Medulla oblongata (tissue), 1 donor: ENCODE measurements around the gene LDLRAD3.
"Not testable (repeated sequence)": the region's sequence is repeated elsewhere in the genome, so short reads cannot be mapped to it uniquely, and the experiment has no call there.

ENCODE experiments used
- DNase-seq: peaks from one replicate; pipeline ENCODE4 v3.0.0-alpha.2; 2015; ENCODE audit errors: extremely low spot score

Gene LDLRAD3

GRCh38 chr11:36019005-36019596, 75.2 kb downstream of the LDLRAD3 start:
- no peak for DNase-seq

DNA sequence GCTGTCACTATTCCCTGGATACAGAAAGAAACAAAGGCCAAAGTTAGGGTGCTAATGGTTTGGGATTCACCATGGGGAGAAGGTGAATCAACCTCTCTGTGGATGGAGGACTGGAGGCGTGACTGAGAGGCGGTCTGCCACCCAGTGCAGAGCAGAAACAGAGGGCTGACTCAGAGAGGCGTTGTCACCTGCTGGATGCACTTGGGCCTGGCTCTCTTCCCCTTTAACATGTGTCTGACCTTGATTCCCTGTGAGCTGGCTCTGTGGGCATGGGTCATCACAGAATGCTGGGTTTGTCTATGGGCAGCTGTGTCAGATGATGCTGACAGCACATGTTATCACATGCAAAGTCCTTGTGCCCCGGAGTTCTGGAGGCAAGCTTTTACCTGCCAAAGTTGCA, 75.9 kb downstream of the LDLRAD3 start:
- DNase-seq, result no peak

DNA sequence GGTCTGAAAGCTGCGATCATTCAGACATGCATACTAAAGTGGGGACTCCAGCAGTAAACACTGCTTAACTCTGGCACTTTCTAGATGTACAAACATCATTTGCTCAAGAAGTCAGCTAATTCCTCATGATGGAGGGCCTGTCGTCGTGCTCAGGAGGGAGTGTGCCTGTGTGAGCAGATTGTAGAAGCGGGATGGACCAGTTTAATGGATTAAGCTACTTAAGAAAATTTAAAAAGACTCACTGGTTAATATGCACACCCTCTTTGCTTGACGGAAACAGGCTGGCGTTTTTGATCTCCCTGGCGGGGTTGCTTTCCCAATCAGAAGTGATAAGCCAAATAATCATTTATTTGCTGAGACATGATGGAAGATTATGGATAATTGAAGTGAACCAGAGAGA, 79.0 kb downstream of the LDLRAD3 start:
- no peak for DNase-seq

DNA sequence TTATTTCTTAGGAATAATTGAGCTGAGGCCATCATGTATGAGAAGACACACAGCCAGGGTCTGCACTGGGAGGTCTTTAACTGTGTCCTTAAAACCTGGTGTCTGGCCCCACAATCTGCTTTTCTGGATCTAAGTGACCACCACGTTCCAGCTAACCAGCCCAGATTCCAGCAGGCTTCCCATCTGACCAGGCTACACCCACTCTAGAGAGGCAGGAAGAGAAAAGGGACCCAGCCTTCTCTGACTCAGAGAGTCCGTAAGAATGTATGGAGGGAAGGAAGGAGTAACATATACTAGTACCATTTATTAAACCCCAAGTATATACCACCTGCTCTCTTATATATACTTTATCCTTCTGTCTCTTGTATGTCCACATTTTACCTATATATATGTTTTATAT, 80.1 kb downstream of the LDLRAD3 start:
- no peak for DNase-seq

GRCh38 chr11:36024716-36025115, 80.9 kb downstream of the LDLRAD3 start:
- DNase-seq, result no peak

DNA sequence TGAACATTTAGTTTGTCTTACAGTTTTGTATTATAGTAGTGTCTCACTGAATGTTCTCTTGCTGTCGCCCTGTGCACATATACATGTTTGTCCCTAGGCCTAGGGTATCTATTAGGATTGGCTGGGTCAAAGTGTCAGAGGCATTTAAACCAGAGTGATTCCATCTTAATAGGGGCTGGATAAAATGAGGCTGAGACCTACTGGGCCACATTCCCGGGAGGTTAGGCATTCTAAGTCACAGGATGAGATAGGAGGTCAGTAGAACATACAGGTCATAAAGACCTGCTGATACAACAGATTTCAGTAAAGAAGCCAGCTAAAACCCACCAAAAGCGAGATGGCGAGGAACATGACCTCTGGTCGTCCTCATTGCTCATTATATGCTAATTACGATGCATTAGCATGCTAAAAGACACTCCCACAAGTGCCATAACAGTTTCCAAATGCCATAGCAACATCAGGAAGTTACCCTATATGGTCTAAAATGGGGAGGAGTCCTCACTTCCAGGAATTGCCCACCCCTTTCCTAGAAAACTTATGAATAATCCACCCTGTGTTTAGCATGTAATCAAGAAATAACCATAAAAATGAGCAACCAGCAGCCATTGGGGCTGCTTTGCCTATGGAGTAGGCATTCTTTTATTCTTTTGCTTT, 82.6 kb downstream of the LDLRAD3 start:
- DNase-seq, result no peak

DNA sequence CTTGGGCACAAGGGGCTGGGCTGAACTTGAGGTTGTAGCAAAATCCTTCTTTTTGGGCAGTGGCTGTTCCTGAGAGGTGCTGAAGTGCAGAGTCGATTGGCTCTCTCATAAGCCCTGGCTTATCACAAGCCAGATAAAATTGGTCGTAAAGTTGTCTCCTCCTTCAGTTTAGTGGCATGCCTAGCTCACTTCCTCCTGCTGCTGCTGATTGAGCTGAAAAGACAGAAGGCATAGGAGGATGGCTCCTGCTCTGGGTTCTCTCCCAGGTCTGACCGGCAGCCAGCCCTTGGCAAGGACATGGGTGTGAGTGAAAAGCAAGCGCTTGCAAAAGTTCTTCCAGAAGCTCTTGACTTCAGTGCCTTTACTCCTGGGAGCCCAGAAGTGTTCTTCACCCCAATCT, 83.9 kb downstream of the LDLRAD3 start:
- no peak for DNase-seq

DNA sequence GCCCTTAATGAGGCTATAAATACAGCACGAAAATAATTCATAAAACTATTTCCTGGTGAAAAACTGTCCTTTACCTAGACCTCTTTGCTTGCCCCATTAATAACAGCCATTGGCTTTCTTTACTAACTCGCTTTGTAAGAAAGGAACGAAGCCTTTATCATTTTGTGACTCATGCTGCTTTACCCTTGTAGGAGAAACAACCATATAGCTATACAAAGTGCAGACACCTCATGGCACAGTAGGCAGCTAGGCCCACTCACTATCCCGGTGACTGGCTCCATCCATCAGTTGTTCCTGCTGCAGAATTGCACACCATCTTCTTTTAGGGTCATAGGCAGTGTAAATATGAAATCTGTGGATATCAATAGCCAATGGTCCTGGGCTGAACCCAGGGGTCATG, 85.8 kb downstream of the LDLRAD3 start:
- DNase-seq, result no peak

DNA sequence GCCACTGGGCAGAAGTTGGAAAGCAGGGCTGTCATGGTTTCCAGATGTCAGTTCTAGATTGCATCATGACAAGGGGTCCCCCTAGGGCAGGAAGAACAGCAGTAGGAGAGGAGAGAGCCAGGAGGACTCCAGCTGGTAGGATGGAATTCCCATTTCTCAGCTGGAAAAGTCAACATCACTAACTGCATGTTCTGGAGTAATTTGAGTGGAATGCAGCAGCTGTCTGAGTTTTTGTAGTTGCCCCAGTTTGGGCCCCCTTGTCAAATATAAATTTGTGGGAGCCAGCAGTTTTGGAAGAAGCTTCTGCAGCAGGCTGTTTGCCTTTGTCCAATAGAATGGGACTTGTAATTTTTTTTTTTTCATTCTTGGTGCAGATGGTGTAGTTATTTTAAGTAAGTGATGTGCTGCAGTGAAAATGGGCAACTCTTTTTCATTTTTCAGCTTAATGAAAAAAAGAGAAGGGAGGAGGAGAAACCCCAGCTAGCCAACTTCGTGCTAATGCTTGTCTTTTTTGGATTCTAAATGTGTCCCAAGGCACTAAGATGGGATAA, 86.9 kb downstream of the LDLRAD3 start:
- no peak for DNase-seq

- no peak for DNase-seq
Measured at GRCh38 chr11:36033082-36033751, 89.4 kb downstream of the LDLRAD3 start.

GRCh38 chr11:36033936-36034335, 90.1 kb downstream of the LDLRAD3 start:
- no peak for DNase-seq

DNA sequence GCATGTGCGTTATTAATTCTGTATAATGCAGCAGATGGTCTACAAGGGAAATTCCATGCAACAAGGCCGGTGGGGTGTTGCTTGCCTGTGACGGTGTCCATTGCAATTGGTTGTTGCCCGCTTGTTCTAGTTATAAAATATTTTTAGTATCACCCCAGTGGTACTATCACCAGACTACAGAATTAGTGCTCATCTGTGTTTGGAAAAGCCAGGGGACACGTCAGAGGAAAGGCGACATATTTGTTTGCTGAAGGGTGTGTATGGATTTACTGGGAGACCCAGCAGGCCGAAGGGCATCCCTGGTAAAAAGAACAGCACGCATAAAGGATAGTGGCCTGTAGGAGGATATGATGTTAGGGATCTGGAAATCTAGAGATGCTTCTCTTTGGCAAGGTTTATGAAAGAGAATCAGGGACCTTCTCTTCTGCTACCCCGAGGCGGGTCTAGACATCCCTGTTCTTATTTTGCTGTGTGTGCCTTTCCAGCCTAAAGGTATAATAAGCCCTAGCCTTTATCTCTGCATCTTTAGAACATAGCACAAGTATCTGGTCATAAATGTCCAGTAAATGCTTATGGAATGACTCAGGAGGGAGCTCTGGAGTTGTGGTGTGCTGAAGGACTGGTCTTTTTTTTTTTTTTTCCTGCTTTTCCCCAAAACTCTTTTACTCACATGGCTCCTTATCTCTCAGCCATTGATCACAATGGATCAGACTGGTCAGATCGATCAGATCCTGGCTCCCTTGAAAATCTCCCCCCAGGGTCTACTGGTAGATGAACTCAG, 90.9 kb downstream of the LDLRAD3 start:
- no peak for DNase-seq

DNA sequence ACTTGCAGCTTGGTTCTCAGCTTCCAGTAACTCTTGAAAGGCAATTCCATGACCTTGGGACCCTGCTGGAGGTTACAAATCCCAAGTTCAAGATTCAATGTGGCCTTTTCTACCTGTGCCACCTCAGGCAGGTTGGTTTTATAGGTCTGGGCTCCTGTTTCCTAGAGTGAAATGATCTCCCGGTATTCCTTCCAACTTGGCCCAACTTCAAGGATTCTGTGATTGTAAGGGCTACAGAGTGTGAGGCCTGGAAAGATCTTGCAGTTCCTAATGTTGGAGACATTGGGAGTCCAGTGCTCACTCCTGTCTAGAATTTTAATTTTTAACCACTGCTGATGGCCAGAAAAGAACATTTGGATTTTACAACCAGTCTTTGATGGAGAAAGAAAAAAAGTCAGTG, 91.6 kb downstream of the LDLRAD3 start:
- no peak for DNase-seq

GRCh38 chr11:36035999-36036398, 92.1 kb downstream of the LDLRAD3 start:
- DNase-seq, result no peak

DNA sequence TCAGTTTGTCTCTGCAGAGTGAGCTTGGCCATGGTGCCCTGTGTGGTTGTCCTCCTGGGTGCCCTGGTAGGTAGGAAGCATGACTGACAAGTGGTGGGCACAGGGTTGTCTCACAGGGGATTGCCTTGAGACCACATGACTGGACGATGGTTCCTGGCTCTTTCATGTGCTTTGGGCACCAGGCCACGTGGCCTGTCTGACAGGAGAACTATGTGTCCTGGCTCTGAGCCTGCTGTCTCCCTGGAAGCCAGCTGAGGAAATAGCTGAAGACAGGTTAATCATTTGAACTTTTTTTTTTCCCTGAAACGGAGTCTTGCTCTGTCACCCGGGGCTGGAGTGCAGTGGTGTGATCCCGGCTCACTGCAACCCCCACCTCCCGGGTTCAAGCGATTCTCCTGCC, 93.2 kb downstream of the LDLRAD3 start:
- DNase-seq, result no peak

GRCh38 chr11:36038541-36038940, 94.7 kb downstream of the LDLRAD3 start:
- DNase-seq, result no peak

GRCh38 chr11:36039471-36039870, 95.6 kb downstream of the LDLRAD3 start:
- no peak for DNase-seq

GRCh38 chr11:36041988-36042611, 98.2 kb downstream of the LDLRAD3 start:
- DNase-seq, result no peak

DNA sequence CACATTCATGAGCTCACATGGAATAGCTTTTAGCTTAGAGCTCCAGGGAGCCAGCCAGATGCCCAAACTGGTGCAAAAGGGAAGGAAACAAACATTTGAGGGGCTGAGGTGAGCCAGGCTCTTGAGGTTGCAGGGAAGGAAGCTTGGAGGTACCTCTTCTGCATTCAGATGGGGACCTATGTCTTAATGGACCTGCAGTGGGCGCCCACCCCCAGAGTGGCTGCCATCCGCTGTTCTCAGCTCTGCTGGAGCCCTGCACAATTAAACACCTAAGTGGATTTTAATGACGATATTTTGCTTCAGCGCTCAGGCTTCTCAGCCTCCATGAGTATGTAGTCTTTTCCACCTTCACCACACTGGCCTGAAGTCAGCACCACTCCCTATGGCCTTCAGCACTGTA, 100.8 kb downstream of the LDLRAD3 start:
- no peak for DNase-seq

GRCh38 chr11:36045945-36046344, 102.1 kb downstream of the LDLRAD3 start:
- DNase-seq, result not testable (repeated sequence)

DNA sequence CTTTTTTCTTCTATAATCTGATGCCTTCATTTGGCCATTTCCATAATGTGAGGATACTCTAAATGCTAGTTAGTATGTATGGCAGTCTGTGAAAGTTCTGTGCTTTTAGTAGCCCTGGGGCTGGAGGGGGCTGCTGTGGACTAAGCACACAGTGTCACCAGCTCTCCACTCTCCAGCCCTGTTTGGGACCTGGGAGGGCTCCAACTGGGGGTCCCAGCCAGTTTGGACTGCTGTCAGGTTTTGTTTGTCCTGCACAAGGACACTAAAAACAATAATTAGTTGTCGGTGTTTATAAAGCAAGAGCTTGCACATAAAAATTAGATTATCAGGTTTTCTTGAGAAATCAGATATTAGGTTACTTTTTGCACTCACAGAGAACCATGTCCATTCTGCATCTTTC, 103.1 kb downstream of the LDLRAD3 start:
- no peak for DNase-seq

DNA sequence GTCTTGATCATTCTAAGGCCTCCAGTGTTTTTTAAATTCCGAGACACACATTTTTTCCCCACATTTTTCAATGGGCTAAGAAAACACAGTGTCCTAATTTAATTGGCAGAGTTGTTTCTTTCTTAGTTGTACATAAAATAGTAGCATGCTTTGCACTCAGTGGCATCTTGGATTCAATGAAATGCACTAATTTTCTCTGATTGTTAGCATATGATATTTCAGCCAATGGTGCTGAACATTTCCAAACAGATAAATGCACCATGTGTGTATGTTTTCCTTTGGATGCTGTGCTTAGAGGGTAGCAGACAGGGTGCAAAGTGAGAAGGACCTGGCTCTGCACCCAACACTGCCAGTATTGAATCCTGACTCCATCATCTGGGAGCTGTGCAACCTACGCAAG, 103.5 kb downstream of the LDLRAD3 start:
- no peak for DNase-seq
